ENCODE measurements around the gene IPCEF1.

GRCh38 chr6:154247119-154247861 lies 109.3 kb downstream of the IPCEF1 start:
- TF ChIP-seq CTCF (conservative IDR thresholded peaks at IDR 0.05 in 1 of 2, IDR thresholded peaks at IDR 0.05 in 1 of 2; ENCODE audit: low read depth in 1 of 2, low read length in 2 of 2) (no peak), EZH2 (IDR thresholded peaks at IDR 0.05; ENCODE audit: low read length, missing control alignments) (no peak)

Data from fibroblast of lung (primary cell).